GM12878 (cell line): ENCODE measurements around the gene SCLY. TPM values are rescaled to one million over a fixed set of nuclear protein-coding genes. Genes with fewer than 3 reads are reported as not detected.

Experiments used
- ATAC-seq: fragments of 200-7000 bp; cut with Tn5 transposase; 3 replicates; pipeline ENCODE4 v1.9.1; 2020; ENCODE audit warnings: mild to moderate bottlenecking, moderate library complexity
- BruUV-seq: library from RNA; stranded (reverse); fragments of 400-500 nt; replicated peaks from 2 replicates; lab custom pipeline; 2021; lab: Mats Ljungman, UMichigan
- CTCF ChIA-PET: fragments of 300-600 bp; sonication (Branson Sonifier 250); formaldehyde crosslinking; extraction: SDS; loops from one replicate; lab custom pipeline; 2021; ENCODE audit warnings: inconsistent platforms; lab: Yijun Ruan, JAX
- POLR2A ChIA-PET: fragments of 350-600 bp; formaldehyde crosslinking; extraction: SDS; loops from one replicate; lab custom pipeline; 2021; ENCODE audit warnings: inconsistent platforms; lab: Charles Lee
- RAD21 ChIA-PET: fragments of 300-600 bp; sonication (Branson Sonifier 250); formaldehyde crosslinking; loops from one replicate; lab custom pipeline; 2023; ENCODE audit warnings: antibody characterized with exemption; ENCODE audit not compliant: unreplicated experiment; lab: Charles Lee
- SMC1A ChIA-PET: fragments of 300-600 bp; sonication (Branson Sonifier 250); formaldehyde crosslinking; loops from one replicate; lab custom pipeline; 2023; ENCODE audit not compliant: unreplicated experiment, uncharacterized antibody; lab: Charles Lee
- DNase-seq: peaks from one replicate; pipeline ENCODE4 v3.0.0-alpha.2; 2011; ENCODE audit warnings: low read depth, low spot score
- FAIRE-seq: peaks from 3 replicates; lab custom pipeline; 2011; peaks lifted over from hg19 to GRCh38; lab: Jason Lieb, UNC
- H2AFZ ChIP-seq: 2 replicates; pipeline ENCODE4 v1.6.0; 2011; ENCODE audit warnings: low read depth, low read length, control low read depth; ENCODE audit not compliant: control insufficient read depth
- H3K27ac ChIP-seq: 2 replicates; pipeline ENCODE4 v1.5.1; 2011; ENCODE audit warnings: control low read depth; ENCODE audit not compliant: control insufficient read depth, insufficient read depth
- H3K27me3 ChIP-seq, 2 experiments: replicated peaks in 1 of 2; 2 replicates each; pipeline versions ENCODE4 v1.6.0 to v1.6.1; 2011; ENCODE audit warnings: low read length in 1 of 2; ENCODE audit not compliant: control insufficient read depth in 2 of 2, insufficient read depth in 2 of 2
- H3K36me3 ChIP-seq, 2 experiments: 2 replicates each; pipeline ENCODE4 v1.5.1; 2011; ENCODE audit warnings: low read length in 1 of 2; ENCODE audit not compliant: control insufficient read depth in 2 of 2, insufficient read depth in 2 of 2
- H3K4me1 ChIP-seq: 2 replicates; pipeline ENCODE4 v1.6.1; 2011; ENCODE audit warnings: mild to moderate bottlenecking, low read length, moderate library complexity, mixed read lengths; ENCODE audit not compliant: control insufficient read depth, insufficient read depth
- H3K4me2 ChIP-seq: 2 replicates; pipeline ENCODE4 v1.6.0; 2011; ENCODE audit warnings: control low read depth; ENCODE audit not compliant: control insufficient read depth, insufficient read depth
- H3K4me3 ChIP-seq: fragments of 200-600 bp; sonication (generic); 2 replicates; pipeline ENCODE4 v1.5.1; 2016
- H3K79me2 ChIP-seq: 2 replicates; pipeline ENCODE4 v1.6.0; 2011; ENCODE audit warnings: low read length; ENCODE audit not compliant: control insufficient read depth, insufficient read depth
- H3K9ac ChIP-seq: 2 replicates; pipeline ENCODE4 v1.8.0; 2011; ENCODE audit warnings: low read length, control low read depth, mixed read lengths; ENCODE audit not compliant: control insufficient read depth, insufficient read depth
- H3K9me3 ChIP-seq: replicated peaks from 3 replicates; pipeline ENCODE4 v1.5.1; 2011; ENCODE audit warnings: mild to moderate bottlenecking, low read length; ENCODE audit not compliant: control insufficient read depth, insufficient read depth
- H4K20me1 ChIP-seq: 2 replicates; pipeline ENCODE4 v1.6.0; 2011; ENCODE audit not compliant: control insufficient read depth, insufficient read depth
- SP1 ChIP-seq: IDR thresholded peaks from one replicate; pipeline ENCODE4 v1.6.1; 2011; ENCODE audit warnings: low read depth, low read length
- TCF3 ChIP-seq: IDR thresholded peaks from 2 replicates; pipeline ENCODE4 v1.6.1; 2012; ENCODE audit warnings: low read depth, mild to moderate bottlenecking, low read length, borderline replicate concordance; ENCODE audit not compliant: insufficient read depth
- ZNF274 ChIP-seq: IDR thresholded peaks from one replicate; pipeline ENCODE4 v1.8.0; 2011; ENCODE audit not compliant: insufficient read length, insufficient read depth
- WGBS: methylation state at CpG from one replicate; pipeline ENCODE4 v1.1.6; 2016; ENCODE audit warnings: low lambda C conversion rate; ENCODE audit not compliant: insufficient replicate concordance, insufficient coverage; ENCODE audit errors: missing lambda C conversion rate; 5-methylcytosine and 5-hydroxymethylcytosine counted together
- in situ Hi-C: fragments of 300-500 bp; cut with MboI; formaldehyde crosslinking; loops from 9 replicates; pipeline ENCODE4 v1.14.3; 2018; ENCODE audit warnings: mixed read lengths
- intact Hi-C: fragments of 100-400 bp; cut with micrococcal nuclease; formaldehyde crosslinking; loops from one replicate; pipeline ENCODE4 v1.14.2; 2022; ENCODE audit not compliant: unreplicated experiment
- polyA plus RNA-seq, 11 experiments: library from polyadenylated mRNA; depleted of rRNA in 4 of 11; unstranded in 6 of 11; stranded (reverse) in 5 of 11; fragments of >200 nt; fragmentation: Nextera tagmentation in 4 of 11; fragmentation: Illumina TruSeq in 1 of 11; extraction: Ambion mirVana in 4 of 11; extraction: Trizol in 1 of 11; gene quantifications; 1 replicate in 1 of 11; 2 replicates in 10 of 11; pipeline versions ENCODE4 v1.2.1 to v1.2.3, GENCODE V29; 2011 to 2016; ENCODE audit warnings: inconsistent platforms in 2 of 11, missing spikeins in 2 of 11, low read depth in 1 of 11
- total RNA-seq, 4 experiments: library from RNA; depleted of rRNA in 3 of 4; stranded (reverse); fragments of >200 nt in 3 of 4; fragmentation: Illumina TruSeq in 1 of 4; extraction: Trizol in 1 of 4; gene quantifications; 2 replicates each; pipeline versions ENCODE4 v1.2.1 to v1.2.3, GENCODE V29; 2013 to 2021
- TF ChIP-seq, protein P1 (sequence below): IDR thresholded peaks from 2 replicates; pipeline ENCODE4 v1.6.1; 2011; ENCODE audit warnings: borderline replicate concordance, low read depth, mild to moderate bottlenecking, moderate library complexity, mixed read lengths, low read length; ENCODE audit not compliant: insufficient read depth; ENCODE audit errors: extremely low read length
- TF ChIP-seq, protein P2 (sequence below): fragments of 450-650 bp; IDR thresholded peaks from 2 replicates; pipeline ENCODE4 v1.6.1; 2018; ENCODE audit warnings: mild to moderate bottlenecking, low read depth, moderate library complexity; ENCODE audit not compliant: partially characterized antibody

Gene SCLY
- total and polyA plus RNA-seq, 10 of the 15 experiments (the other 5 are each of a cell fraction or from before 2014, with no cell fraction given), result 3.3 to 49.1 (median 32.3) TPM

DNA sequence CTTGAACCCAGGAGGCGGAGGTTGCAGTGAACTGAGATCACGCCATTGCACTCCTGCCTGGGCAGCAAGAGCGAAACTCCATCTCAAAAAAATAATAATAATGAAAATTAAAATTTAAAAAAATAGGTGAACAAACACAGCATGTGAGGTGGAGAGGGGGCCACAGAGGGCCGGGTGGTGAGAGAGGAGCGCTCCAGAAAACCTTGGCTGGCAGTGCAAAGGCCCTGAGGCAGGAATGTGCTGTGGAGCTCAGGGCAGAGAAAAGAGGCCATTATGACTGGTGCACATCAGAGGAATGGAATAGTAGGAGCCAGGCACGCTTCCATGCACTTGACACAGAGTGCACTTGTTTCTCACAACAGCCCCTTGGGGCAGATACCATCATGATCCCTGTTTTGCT, 21.6 kb upstream of the SCLY start:
- ATAC-seq (no peak), FAIRE-seq (no peak), DNase-seq (no peak)
- TF ChIP-seq SP1, result no peak
- TF ChIP-seq, protein P1, sequence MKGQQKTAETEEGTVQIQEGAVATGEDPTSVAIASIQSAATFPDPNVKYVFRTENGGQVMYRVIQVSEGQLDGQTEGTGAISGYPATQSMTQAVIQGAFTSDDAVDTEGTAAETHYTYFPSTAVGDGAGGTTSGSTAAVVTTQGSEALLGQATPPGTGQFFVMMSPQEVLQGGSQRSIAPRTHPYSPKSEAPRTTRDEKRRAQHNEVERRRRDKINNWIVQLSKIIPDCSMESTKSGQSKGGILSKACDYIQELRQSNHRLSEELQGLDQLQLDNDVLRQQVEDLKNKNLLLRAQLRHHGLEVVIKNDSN, result no peak
- TF ChIP-seq TCF3, result no peak
- TF ChIP-seq, protein P2, sequence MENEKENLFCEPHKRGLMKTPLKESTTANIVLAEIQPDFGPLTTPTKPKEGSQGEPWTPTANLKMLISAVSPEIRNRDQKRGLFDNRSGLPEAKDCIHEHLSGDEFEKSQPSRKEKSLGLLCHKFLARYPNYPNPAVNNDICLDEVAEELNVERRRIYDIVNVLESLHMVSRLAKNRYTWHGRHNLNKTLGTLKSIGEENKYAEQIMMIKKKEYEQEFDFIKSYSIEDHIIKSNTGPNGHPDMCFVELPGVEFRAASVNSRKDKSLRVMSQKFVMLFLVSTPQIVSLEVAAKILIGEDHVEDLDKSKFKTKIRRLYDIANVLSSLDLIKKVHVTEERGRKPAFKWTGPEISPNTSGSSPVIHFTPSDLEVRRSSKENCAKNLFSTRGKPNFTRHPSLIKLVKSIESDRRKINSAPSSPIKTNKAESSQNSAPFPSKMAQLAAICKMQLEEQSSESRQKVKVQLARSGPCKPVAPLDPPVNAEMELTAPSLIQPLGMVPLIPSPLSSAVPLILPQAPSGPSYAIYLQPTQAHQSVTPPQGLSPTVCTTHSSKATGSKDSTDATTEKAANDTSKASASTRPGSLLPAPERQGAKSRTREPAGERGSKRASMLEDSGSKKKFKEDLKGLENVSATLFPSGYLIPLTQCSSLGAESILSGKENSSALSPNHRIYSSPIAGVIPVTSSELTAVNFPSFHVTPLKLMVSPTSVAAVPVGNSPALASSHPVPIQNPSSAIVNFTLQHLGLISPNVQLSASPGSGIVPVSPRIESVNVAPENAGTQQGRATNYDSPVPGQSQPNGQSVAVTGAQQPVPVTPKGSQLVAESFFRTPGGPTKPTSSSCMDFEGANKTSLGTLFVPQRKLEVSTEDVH, result no peak
- TF ChIP-seq ZNF274, result no peak
- H3K27ac ChIP-seq, result no peak overlapping the region
- ChIA-PET RAD21 (no interaction called here), CTCF (no interaction called here), SMC1A (no interaction called here), POLR2A (no interaction called here)
- intact Hi-C loops, result no loop called here
- H3K4me3 ChIP-seq, result no peak overlapping the region
- H3K9me3 ChIP-seq, result no peaks in the 10 kb centered on the region
- H3K27me3 ChIP-seq, result no peaks in the 10 kb centered on the region
- WGBS, result over 99% methylated on average over 6 of the region's 6 CpGs
- H4K20me1 ChIP-seq, result no peaks in the 10 kb centered on the region
- H2AFZ ChIP-seq, result no peak overlapping the region
- no peaks in the 10 kb centered on the region for H3K79me2 ChIP-seq
- no peaks in the 10 kb centered on the region for H3K4me1 ChIP-seq
- H3K9ac ChIP-seq, result no peak overlapping the region
- no peak overlapping the region for H3K4me2 ChIP-seq
- in situ Hi-C loops, result no loop called here
- H3K36me3 ChIP-seq, result peaks cover 4 to 6% of the 10 kb centered on the region in 2 experiments; a peak in 3 of 4 replicates
- BruUV-seq, result no TSS peak
